Mesenchymal stem cell (in vitro differentiated cells and primary cell): ENCODE results near the gene NUDT19.
A peak's percentile ranks its signal among the peaks of the same experiment; 100 is the strongest.
"Not testable (repeated sequence)": the region's sequence is repeated elsewhere in the genome, so short reads cannot be mapped to it uniquely, and the experiment has no call there.

Source experiments
- DNase-seq: peaks from one replicate; pipeline ENCODE4 v3.0.0-alpha.2; 2013
- H2AFZ ChIP-seq: one replicate; pipeline ENCODE4 v1.6.1; 2013; ENCODE audit warnings: low read depth, mild to moderate bottlenecking, control low read depth, inconsistent platforms, low read length, moderate library complexity
- H2AK5ac ChIP-seq: 2 replicates; pipeline ENCODE4 v1.6.1; 2013; ENCODE audit warnings: low read length, moderate library complexity, mild to moderate bottlenecking, inconsistent platforms; ENCODE audit not compliant: severe bottlenecking
- H2BK120ac ChIP-seq: one replicate; pipeline ENCODE4 v1.6.1; 2013; ENCODE audit warnings: low read depth, mild to moderate bottlenecking, inconsistent platforms, low read length, moderate library complexity
- H2BK12ac ChIP-seq, 2 experiments: one replicate each; pipeline ENCODE4 v1.6.1; 2013; ENCODE audit warnings: inconsistent platforms in 2 of 2, low read length in 2 of 2, mild to moderate bottlenecking in 2 of 2, moderate library complexity in 2 of 2, control low read depth in 1 of 2
- H2BK15ac ChIP-seq: one replicate; pipeline ENCODE4 v1.6.1; 2013; ENCODE audit warnings: mild to moderate bottlenecking, low read depth, inconsistent platforms; ENCODE audit not compliant: poor library complexity, severe bottlenecking
- H2BK5ac ChIP-seq: 2 replicates; pipeline ENCODE4 v1.6.1; 2013; ENCODE audit warnings: low read depth, mild to moderate bottlenecking, low read length, control low read depth, inconsistent platforms; ENCODE audit not compliant: poor library complexity, severe bottlenecking
- H3K14ac ChIP-seq, 2 experiments: one replicate each; pipeline ENCODE4 v1.6.1; 2013; ENCODE audit warnings: inconsistent platforms in 2 of 2, low read length in 2 of 2, control low read depth in 1 of 2, mild to moderate bottlenecking in 1 of 2, moderate library complexity in 1 of 2
- H3K18ac ChIP-seq, 2 experiments: one replicate each; pipeline ENCODE4 v1.6.1; 2013; ENCODE audit warnings: inconsistent platforms in 2 of 2, low read length in 2 of 2, control low read depth in 1 of 2, low read depth in 1 of 2, mild to moderate bottlenecking in 1 of 2
- H3K23ac ChIP-seq, 2 experiments: one replicate each; pipeline ENCODE4 v1.6.1; 2013; ENCODE audit warnings: inconsistent platforms in 2 of 2, low read length in 2 of 2, mild to moderate bottlenecking in 2 of 2, moderate library complexity in 2 of 2, control low read depth in 1 of 2
- H3K27ac ChIP-seq: 2 replicates; pipeline ENCODE4 v1.5.1; 2013; ENCODE audit warnings: mild to moderate bottlenecking, moderate library complexity, low read length, control low read depth, inconsistent platforms; ENCODE audit not compliant: poor library complexity, severe bottlenecking
- H3K27me3 ChIP-seq, 2 experiments: 2 replicates each; pipeline versions ENCODE4 v1.6.1 to v1.7.0; 2013; ENCODE audit warnings: low read length in 2 of 2, mild to moderate bottlenecking in 2 of 2, moderate library complexity in 2 of 2, control low read depth in 1 of 2, inconsistent platforms in 1 of 2; ENCODE audit not compliant: control insufficient read depth in 1 of 2, insufficient read depth in 1 of 2
- H3K36me3 ChIP-seq, 2 experiments: 2 replicates each; pipeline versions ENCODE4 v1.6.1 to v1.7.0; 2013; ENCODE audit warnings: low read length in 2 of 2, control low read depth in 1 of 2, inconsistent platforms in 1 of 2, low read depth in 1 of 2, mild to moderate bottlenecking in 1 of 2; ENCODE audit not compliant: insufficient read depth in 2 of 2, control insufficient read depth in 1 of 2
- H3K4ac ChIP-seq, 2 experiments: one replicate each; pipeline ENCODE4 v1.6.1; 2013; ENCODE audit warnings: inconsistent platforms in 2 of 2, low read length in 2 of 2, mild to moderate bottlenecking in 2 of 2, moderate library complexity in 2 of 2, control low read depth in 1 of 2, low read depth in 1 of 2
- H3K4me1 ChIP-seq: 2 replicates; pipeline ENCODE4 v1.6.1; 2013; ENCODE audit warnings: low read depth, low read length, control low read depth; ENCODE audit not compliant: control insufficient read depth, insufficient read depth
- H3K4me2 ChIP-seq: 2 replicates; pipeline ENCODE4 v1.6.1; 2013; ENCODE audit warnings: low read length, mild to moderate bottlenecking, inconsistent platforms; ENCODE audit not compliant: poor library complexity, severe bottlenecking
- H3K4me3 ChIP-seq, 2 experiments: 2 replicates each; pipeline versions ENCODE4 v1.5.1 to v1.7.0; 2013; ENCODE audit warnings: low read length in 2 of 2, mild to moderate bottlenecking in 2 of 2, control low read depth in 1 of 2, low read depth in 1 of 2; ENCODE audit not compliant: insufficient read depth in 1 of 2
- H3K79me1 ChIP-seq: replicated peaks from 2 replicates; pipeline ENCODE4 v1.6.1; 2013; ENCODE audit warnings: mild to moderate bottlenecking, control low read depth, low read length, inconsistent platforms; ENCODE audit not compliant: poor library complexity, severe bottlenecking
- H3K9ac ChIP-seq: 2 replicates; pipeline ENCODE4 v1.7.0; 2013; ENCODE audit warnings: mild to moderate bottlenecking, low read length, moderate library complexity
- H3K9me3 ChIP-seq: 2 replicates; pipeline ENCODE4 v1.7.0; 2013; ENCODE audit warnings: mild to moderate bottlenecking, low read length; ENCODE audit not compliant: control insufficient read depth
- H4K8ac ChIP-seq: one replicate; pipeline ENCODE4 v1.6.1; 2013; ENCODE audit warnings: inconsistent platforms, mild to moderate bottlenecking, low read length, moderate library complexity
- H4K91ac ChIP-seq: one replicate; pipeline ENCODE4 v1.6.1; 2013; ENCODE audit warnings: mild to moderate bottlenecking, low read length, inconsistent platforms
- WGBS: methylation state at CpG from one replicate; pipeline ENCODE4 v1.1.7; 2013; ENCODE audit warnings: mixed read lengths; 5-methylcytosine and 5-hydroxymethylcytosine counted together

The NUDT19 gene

DNA sequence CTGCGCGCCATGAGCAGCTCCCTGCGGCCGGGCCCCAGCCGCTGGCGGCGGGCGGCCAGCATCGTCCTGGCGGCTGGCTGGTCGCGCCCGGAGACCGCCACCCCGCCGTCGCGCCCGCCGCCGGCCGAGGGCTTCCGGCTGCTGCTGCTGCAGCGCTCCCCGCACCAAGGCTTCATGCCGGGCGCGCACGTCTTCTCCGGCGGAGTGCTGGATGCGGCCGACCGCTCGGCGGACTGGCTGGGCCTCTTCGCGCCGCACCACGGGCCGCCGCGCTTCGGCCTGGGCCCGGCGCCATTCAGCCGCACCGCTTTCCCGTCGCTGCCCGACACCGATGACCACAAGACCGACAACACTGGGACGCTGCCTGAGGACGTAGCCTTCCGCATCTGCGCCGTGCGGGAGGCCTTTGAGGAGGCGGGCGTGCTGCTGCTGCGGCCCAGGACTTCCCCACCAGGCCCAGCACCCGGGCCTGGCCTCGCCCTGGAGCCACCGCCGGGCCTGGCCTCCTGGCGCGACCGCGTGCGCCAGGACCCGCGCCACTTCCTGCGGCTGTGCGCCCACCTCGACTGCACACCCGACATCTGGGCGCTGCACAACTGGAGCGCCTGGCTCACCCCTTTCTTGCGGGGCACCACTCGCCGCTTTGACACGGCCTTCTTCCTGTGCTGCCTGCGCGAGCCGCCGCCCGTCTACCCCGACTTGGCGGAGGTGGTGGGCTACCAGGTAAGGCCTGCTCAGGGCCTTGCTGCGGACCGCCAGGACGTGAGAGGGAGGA is 518 bp downstream of the NUDT19 start:
- peak; percentile 75 for DNase-seq
- Histone ChIP-seq H2BK120ac (no peak overlapping the region), H2BK12ac (peak overlapping the region in 1 of 2 experiments; percentile 86), H3K4me3 (peak overlapping the region; percentile 71 to 85), H3K79me1 (peaks cover 10% of the 10 kb centered on the region), H2AK5ac (no peak overlapping the region), H4K8ac (peak overlapping the region; percentile 95), H3K9me3 (no peaks in the 10 kb centered on the region), H2BK15ac (no peak overlapping the region), H3K4ac (peak overlapping the region; percentile 3 to 92), H3K36me3 (peaks cover 4 to 10% of the 10 kb centered on the region in 2 experiments), H3K4me2 (peak overlapping the region; percentile 69), H3K18ac (peak overlapping the region; percentile 63 to 92), H2AFZ (peak overlapping the region; percentile 54), H3K23ac (peak overlapping the region in 1 of 2 experiments; percentile 90), H4K91ac (peak overlapping the region; percentile 79), H2BK5ac (no peak overlapping the region), H3K9ac (peak overlapping the region; percentile 90), H3K27me3 (no peaks in the 10 kb centered on the region), H3K14ac (peak overlapping the region in 1 of 2 experiments; percentile 99), H3K4me1 (peaks cover 11% of the 10 kb centered on the region), H3K27ac (no peak overlapping the region)
- 28% methylated on average over 69 of the region's 93 CpGs for WGBS

DNA sequence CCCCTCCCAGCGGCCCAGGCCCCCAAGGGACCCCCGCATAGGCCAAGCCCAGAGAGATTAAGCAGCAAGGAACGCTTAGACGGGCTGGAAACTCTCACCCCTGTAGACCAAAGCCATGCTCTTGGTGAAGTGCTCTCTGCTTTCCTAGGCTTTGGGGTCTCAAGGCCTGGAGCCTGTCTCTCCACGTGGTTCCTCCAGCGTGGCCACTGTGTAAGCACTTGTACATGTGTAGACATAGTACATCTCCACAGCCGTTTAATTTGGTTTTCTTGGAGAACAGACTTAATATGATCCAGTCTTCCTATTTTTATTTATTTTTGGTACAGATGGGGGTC is 1.1 kb downstream of the NUDT19 start:
- Histone ChIP-seq H4K91ac (peak overlapping the region; percentile 79), H3K14ac (peak overlapping the region in 1 of 2 experiments; percentile 99), H2BK15ac (no peak overlapping the region), H2BK120ac (no peak overlapping the region), H3K9me3 (no peaks in the 10 kb centered on the region), H2AFZ (no peak overlapping the region), H3K4me2 (peak overlapping the region; percentile 69), H2BK5ac (no peak overlapping the region), H3K36me3 (peaks cover 4 to 12% of the 10 kb centered on the region in 2 experiments), H3K27ac (no peak overlapping the region), H2BK12ac (no peak overlapping the region), H4K8ac (peak overlapping the region; percentile 95), H3K4me1 (peaks cover 11% of the 10 kb centered on the region), H3K18ac (peak overlapping the region; percentile 63 to 92), H3K9ac (peak overlapping the region; percentile 90), H3K4me3 (peak overlapping the region; percentile 71 to 85), H3K4ac (peak overlapping the region in 1 of 2 experiments; percentile 92), H3K79me1 (peaks cover 11% of the 10 kb centered on the region), H2AK5ac (no peak overlapping the region), H3K27me3 (no peaks in the 10 kb centered on the region), H3K23ac (no peak overlapping the region)
- no peak for DNase-seq
- 87% methylated on average over 6 of the region's 7 CpGs for WGBS

DNA sequence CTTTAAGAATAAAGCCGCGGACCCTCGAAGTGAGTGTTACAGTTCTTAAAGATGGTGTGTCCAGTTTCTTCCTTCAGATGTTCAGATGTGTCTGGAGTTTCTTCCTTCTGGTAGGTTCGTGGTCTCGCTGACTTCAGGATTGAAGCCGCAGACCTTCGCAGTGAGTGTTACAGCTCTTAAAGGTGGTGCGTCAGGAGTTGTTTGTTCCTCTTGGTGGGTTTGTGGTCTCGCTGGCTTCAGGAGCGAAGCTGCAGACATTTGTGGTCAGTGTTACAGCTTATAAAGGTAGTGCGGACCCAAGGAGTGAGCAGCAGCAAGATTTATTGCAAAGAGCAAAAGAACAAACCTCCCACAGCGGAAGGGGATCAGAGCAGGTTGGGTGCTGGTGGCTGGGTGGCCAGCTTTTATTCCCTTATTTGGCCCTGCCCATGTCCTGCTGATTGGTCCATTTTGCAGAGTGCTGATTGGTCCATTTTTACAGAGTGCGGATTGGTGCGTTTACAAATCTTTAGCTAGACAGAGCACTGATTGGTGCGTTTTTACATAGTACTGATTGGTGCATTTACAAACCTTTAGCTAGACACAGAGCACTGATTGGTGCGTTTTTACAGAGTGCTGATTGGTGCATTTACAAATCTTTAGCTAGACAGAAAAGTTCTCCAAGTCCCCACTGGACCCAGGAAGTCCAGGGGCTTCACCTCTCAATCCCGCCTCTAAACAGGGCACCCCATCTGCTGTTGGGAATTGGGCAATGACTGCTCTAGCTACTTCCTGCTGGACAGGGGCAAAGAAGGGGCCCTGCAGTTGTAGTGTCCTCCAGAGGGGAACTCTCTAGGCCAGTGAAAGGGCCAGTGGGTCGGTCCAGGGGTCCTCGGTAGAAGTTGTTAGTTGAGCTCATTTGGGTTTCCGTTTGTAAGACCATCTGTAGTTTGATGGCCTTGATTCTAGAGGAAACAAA is 1.8 kb downstream of the NUDT19 start:
- H2BK120ac ChIP-seq, H4K91ac ChIP-seq, H2BK5ac ChIP-seq, H3K27me3 ChIP-seq, H2BK12ac ChIP-seq, H3K27ac ChIP-seq, H3K4me2 ChIP-seq, DNase-seq, H2BK15ac ChIP-seq, H3K18ac ChIP-seq, H4K8ac ChIP-seq, H3K4ac ChIP-seq, H2AK5ac ChIP-seq, H3K9me3 ChIP-seq, H3K14ac ChIP-seq, H2AFZ ChIP-seq, H3K23ac ChIP-seq: not testable (repeated sequence)
- Histone ChIP-seq H3K4me3 (peak overlapping the region in 1 of 2 experiments; percentile 85), H3K4me1 (peaks cover 11% of the 10 kb centered on the region), H3K9ac (peak overlapping the region; percentile 90), H3K79me1 (peaks cover 14% of the 10 kb centered on the region), H3K36me3 (peaks cover 5 to 12% of the 10 kb centered on the region in 2 experiments)
- WGBS = 93% methylated on average over 20 of the region's 20 CpGs

DNA sequence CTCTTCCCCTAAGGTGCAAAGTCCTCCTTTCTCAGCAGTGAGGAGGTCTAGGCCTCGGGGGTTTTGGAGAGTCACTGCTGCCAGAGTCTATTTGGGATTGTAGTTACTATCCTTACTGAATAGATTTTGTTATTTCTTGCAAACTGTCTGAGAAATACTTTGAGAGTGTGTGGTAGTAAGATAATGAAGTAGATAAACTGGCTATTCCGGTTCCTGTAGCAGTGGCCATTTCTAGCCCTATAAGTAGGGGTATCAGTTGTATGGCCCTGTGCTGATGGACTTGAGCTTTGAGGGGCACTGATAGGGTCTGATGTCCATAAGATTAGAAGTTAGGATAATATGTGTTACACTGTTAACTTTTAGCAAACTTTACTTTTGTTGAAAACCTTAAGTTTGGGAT is 2.7 kb downstream of the NUDT19 start:
- not testable (repeated sequence) for H3K4me2 ChIP-seq, H3K27ac ChIP-seq, H3K23ac ChIP-seq, H3K9me3 ChIP-seq, H3K27me3 ChIP-seq, H4K8ac ChIP-seq, H2AFZ ChIP-seq, H3K14ac ChIP-seq, DNase-seq, H3K9ac ChIP-seq, H4K91ac ChIP-seq, H2BK12ac ChIP-seq, H2BK120ac ChIP-seq, H2BK15ac ChIP-seq, H2BK5ac ChIP-seq, H2AK5ac ChIP-seq, H3K18ac ChIP-seq, H3K4ac ChIP-seq
- Histone ChIP-seq H3K79me1 (peaks cover 16% of the 10 kb centered on the region), H3K4me3 (peak overlapping the region in 1 of 2 experiments; percentile 85), H3K4me1 (peaks cover 11% of the 10 kb centered on the region), H3K36me3 (peaks cover 8 to 18% of the 10 kb centered on the region in 2 experiments)
- WGBS = 99% methylated on average over 2 of the region's 2 CpGs
